HG02759 (cell line): ENCODE data around the gene ZP4.

Experiments used
- ATAC-seq: cut with Tn5 transposase; IDR thresholded peaks from one replicate; pipeline ENCODE4 v1.9.1; 2021; ENCODE audit warnings: mild to moderate bottlenecking, moderate library complexity; ENCODE audit not compliant: unreplicated experiment

Gene ZP4

GRCh38 chr1:237890822-237891221, at the start of gene ZP4:
Gene ZP4, minus strand, starts transcription at chr1:237890922. Its CDS starts 287 bp downstream, at chr1:237890635.
- no peak for ATAC-seq

GRCh38 chr1:237938553-237938952, 47.8 kb upstream of the ZP4 start:
- ATAC-seq, result no peak

DNA sequence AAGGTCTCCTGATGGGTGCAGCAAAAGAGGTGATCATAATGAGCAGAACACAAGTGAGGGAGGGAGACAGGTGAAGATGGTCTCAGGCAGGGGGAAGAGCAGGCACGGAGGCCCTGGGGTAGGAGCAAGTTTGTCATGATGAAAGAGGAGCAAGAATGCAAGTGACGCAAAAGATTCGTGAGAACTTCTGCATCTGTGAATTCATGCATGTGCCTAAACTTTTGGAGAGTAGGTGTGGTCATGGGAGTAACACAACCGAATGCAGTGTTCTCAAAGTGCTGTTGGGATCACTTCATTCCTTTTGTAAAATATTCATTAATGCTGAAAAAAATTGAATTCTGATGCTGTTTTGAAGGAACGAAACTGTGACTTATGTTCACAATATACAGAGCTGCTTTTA, 47.3 kb upstream of the ZP4 start:
- no peak for ATAC-seq

- ATAC-seq, result no peak
Measured at GRCh38 chr1:237932816-237933215, 42.1 kb upstream of the ZP4 start.

GRCh38 chr1:237931581-237931980, 40.9 kb upstream of the ZP4 start:
- ATAC-seq, result no peak

DNA sequence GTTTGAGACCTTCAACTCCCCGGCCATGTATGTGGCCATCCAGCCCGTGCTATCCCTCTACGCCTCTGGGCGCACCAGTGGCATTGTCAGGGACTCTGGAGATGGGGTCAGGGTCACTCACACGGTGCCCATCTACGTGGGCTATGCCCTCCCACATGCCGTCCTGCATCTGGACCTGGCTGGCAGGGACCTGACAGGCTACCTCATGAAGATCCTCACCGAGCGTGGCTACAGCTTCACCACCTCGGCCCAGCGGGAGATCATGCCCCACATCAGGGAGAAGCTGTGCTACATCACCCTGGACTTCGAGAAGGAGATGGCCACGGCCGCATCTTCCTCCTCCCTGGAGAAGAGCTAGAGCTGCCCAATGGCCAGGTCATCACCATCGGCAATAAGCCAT, 36.5 kb upstream of the ZP4 start:
- no peak for ATAC-seq

GRCh38 chr1:237921306-237921705, 30.6 kb upstream of the ZP4 start:
- no peak for ATAC-seq

- no peak for ATAC-seq
Measured at GRCh38 chr1:237913345-237913744, 22.6 kb upstream of the ZP4 start.

- no peak for ATAC-seq
Measured at GRCh38 chr1:237911911-237912310, 21.2 kb upstream of the ZP4 start.

DNA sequence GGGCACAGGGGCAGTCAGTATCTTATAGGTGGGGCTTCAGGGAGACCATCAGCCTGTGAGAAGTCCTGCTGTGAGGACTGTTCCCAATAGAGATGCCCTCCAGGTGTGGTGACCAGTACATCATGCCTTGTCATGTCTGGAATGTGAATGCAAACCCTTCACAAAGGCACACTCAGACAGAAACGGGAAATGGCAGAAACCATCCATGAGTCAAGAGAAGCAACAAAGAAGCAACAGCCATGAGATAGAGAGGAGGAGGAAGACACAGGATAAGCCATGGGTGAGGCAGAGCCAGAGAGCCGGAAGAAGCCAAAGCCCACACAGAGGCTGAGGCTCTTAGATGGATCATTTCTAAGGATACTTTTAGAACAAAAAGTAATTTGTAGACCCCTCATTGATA, 20.1 kb upstream of the ZP4 start:
- no peak for ATAC-seq

DNA sequence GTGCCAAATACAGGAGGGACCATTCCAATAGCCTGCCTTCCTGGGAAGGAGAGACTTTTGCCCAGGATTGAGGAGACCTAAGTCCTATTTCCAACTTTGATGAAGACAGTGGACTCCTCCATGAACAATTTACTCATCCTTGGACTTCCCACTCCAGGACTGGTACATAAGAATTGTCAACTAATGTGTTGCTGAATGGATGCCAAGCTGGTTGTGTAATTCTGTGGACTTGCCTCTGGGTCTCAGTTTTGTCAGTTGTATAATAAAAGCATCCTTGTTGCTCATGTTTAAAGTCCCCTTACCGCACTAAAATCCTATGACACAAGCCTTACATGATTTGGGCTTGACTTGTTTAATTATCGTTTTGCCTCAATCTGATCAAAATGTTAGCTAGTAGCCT, 13.2 kb upstream of the ZP4 start:
- ATAC-seq, result no peak

DNA sequence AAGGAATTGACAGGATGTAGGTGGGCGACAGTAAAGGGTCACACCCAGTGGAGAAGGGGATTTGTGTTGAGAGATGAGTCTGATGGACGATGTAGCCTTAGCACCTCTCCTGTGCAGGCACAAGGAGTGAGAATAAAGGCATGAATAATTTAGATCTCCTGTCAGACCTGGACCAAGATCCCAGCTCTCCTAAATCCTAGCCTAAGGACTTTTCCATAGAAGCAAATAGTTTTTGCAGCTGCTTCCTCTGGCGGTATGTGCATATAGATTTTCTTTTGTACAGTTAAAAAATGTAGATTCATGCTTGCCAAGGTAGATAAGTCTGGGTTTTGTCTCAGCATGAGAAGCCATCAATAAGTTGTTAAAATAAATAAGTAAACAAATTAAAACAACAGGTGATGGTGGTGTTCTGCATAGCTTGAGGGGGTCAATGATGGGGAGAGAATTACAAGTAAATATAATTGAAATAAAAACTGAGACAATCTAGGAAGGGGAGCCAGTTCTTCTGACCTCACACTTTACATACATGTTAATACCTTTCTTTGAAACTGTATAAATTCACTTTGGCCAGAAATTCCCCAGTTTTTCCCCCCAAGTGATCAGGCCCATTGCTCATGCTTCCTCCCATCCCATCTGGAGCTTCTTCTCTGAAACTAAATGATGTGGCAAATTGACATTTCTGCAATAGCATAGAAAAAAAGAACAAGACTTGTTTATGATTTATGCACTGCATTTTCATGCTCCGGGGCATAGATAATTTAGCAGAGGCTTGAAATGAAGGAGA, 12.4 kb upstream of the ZP4 start:
- no peak for ATAC-seq

GRCh38 chr1:237901299-237901934, 10.7 kb upstream of the ZP4 start:
- ATAC-seq, result peak; percentile 64

DNA sequence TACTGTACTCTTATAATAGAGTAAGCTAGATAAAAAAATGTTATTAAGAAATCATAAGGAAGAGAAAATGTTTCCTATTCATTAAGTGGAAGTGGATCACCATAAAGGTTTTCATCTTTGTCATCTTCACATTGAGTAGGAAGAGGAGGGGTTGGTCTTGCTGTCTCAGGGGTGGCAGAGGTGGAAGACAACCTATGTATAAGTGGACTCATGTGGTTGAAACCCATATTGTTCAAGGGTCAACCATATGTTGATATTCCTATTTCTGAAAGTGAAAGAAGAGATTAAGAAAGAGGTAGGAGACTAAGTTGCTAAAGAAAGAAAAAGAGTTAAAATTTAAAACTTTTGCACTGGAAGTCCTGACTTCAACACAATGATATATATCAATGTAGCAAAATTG, 4.9 kb upstream of the ZP4 start:
- ATAC-seq, result no peak

- ATAC-seq, result no peak
Measured at GRCh38 chr1:237894131-237894530, 3.4 kb upstream of the ZP4 start.

GRCh38 chr1:237891979-237892378, 1.3 kb upstream of the ZP4 start:
- no peak for ATAC-seq

- no peak for ATAC-seq
Measured at GRCh38 chr1:237891266-237891665, 544 bp upstream of the ZP4 start.

- ATAC-seq, result no peak
Measured at GRCh38 chr1:237890416-237890815, 306 bp downstream of the ZP4 start.

GRCh38 chr1:237888143-237888542, 2.6 kb downstream of the ZP4 start:
- ATAC-seq, result no peak

GRCh38 chr1:237887542-237887941, 3.2 kb downstream of the ZP4 start:
- ATAC-seq, result no peak

DNA sequence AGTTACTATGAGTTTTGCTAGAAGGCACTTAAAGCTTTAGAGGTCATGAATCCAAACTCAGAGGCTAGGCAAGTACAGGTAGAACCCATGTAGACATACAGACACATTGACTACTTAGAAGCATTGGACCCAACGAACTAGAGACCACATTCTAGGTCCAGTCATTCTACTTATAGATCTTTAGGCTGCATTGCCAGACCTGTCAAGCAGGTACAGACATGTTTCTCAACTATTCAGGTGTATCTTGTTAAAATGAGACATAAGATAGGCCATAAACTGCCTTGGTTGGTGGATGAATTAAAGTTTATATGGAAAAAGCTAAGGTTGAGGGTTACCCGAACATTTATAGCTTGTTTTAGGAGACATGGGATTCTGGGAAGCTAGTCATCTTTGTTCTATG, 6.5 kb downstream of the ZP4 start:
- ATAC-seq, result no peak

DNA sequence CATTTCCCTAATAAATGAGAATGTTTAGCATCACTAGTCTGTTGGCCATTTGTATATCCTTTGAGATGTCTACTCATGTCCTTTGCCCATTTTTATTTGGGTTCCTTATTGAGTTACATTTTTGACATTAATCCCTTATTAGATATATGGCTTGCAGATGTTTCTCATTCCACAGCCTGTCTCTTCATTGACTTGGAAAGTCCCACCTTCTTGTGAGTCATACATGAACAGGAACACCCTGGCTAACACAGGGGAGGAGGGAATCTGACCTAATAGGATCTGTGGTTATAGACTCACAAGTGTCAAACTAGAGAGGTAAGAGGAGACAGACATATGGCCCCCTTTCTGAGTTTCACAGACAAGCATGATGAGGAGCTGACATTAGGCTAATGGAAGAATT, 11.5 kb downstream of the ZP4 start:
- ATAC-seq, result no peak

DNA sequence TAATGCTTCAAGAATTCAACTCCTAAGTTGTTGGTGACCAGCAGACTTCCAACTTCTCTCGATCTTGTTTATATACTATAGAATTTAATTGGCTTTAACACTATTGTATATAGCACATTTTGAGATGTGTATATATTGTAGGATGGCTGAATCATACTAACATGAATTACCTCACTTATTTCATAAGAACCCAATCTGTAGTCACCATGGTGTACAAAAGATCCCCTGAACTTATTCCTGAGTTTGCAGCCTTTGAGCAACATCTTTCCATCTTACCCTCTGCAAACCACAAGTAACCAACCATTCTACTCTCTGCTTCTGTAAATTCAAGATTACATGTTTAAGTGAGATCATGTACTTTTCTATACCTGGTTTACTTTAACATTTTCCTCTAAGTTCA, 12.3 kb downstream of the ZP4 start:
- no peak for ATAC-seq
